ENCODE measurements around the gene AFF3.
A peak's percentile ranks its signal among the peaks of the same experiment; 100 is the strongest.

The AFF3 gene

GRCh38 chr2:99559075-99559662 is 583.2 kb downstream of the AFF3 start:
- peak; percentile 95 for TF ChIP-seq CTCF (IDR thresholded peaks at IDR 0.05; ENCODE audit: borderline replicate concordance, control extremely low read depth, extremely low read depth, insufficient read depth, missing control alignments)
- in situ Hi-C loops (cut with MboI; ENCODE audit: low sequenced_read_pairs, unreplicated experiment) = no loop called here
- DNase-seq (ENCODE audit: low spot score) = peak; percentile 85

- TF ChIP-seq CTCF (IDR thresholded peaks at IDR 0.05; ENCODE audit: borderline replicate concordance, control extremely low read depth, extremely low read depth, insufficient read depth, missing control alignments) = no peak
- in situ Hi-C loops (cut with MboI; ENCODE audit: low sequenced_read_pairs, unreplicated experiment) = no loop called here
- no peak for DNase-seq (ENCODE audit: low spot score)
Observed at GRCh38 chr2:99555404-99555803, 587.0 kb downstream of the AFF3 start.

GRCh38 chr2:99554871-99555270 is 587.5 kb downstream of the AFF3 start:
- no peak for TF ChIP-seq CTCF (IDR thresholded peaks at IDR 0.05; ENCODE audit: borderline replicate concordance, control extremely low read depth, extremely low read depth, insufficient read depth, missing control alignments)
- in situ Hi-C loops (cut with MboI; ENCODE audit: low sequenced_read_pairs, unreplicated experiment) = no loop called here
- no peak for DNase-seq (ENCODE audit: low spot score)

GRCh38 chr2:99554238-99554637 is 588.2 kb downstream of the AFF3 start:
- no peak for TF ChIP-seq CTCF (IDR thresholded peaks at IDR 0.05; ENCODE audit: borderline replicate concordance, control extremely low read depth, extremely low read depth, insufficient read depth, missing control alignments)
- no peak for DNase-seq (ENCODE audit: low spot score)
- in situ Hi-C loops (cut with MboI; ENCODE audit: low sequenced_read_pairs, unreplicated experiment) = no loop called here

- DNase-seq (ENCODE audit: low spot score) = no peak
- in situ Hi-C loops (cut with MboI; ENCODE audit: low sequenced_read_pairs, unreplicated experiment) = no loop called here
- TF ChIP-seq CTCF (IDR thresholded peaks at IDR 0.05; ENCODE audit: borderline replicate concordance, control extremely low read depth, extremely low read depth, insufficient read depth, missing control alignments) = no peak
Observed at GRCh38 chr2:99552529-99552928, 589.9 kb downstream of the AFF3 start.

- in situ Hi-C loops (cut with MboI; ENCODE audit: low sequenced_read_pairs, unreplicated experiment) = no loop called here
- no peak for DNase-seq (ENCODE audit: low spot score)
- TF ChIP-seq CTCF (IDR thresholded peaks at IDR 0.05; ENCODE audit: borderline replicate concordance, control extremely low read depth, extremely low read depth, insufficient read depth, missing control alignments) = no peak
Observed at GRCh38 chr2:99550368-99550767, 592.0 kb downstream of the AFF3 start.

Data from GM13976 (cell line).